Chondrocyte (in vitro differentiated cells): ENCODE measurements around the gene CDK19. TPM values are rescaled to one million over a fixed set of nuclear protein-coding genes. Genes with fewer than 3 reads are reported as not detected.
"Not testable (repeated sequence)": the region's sequence is repeated elsewhere in the genome, so short reads cannot be mapped to it uniquely, and the experiment has no call there.

Experiments
- DNase-seq: peaks from one replicate; pipeline ENCODE4 v3.0.0; 2021; ENCODE audit warnings: mixed read lengths, low spot score
- H3K27ac Mint-ChIP-seq: one replicate; pipeline ENCODE4 v1.8.0; 2021; ENCODE audit warnings: mild to moderate bottlenecking, moderate library complexity, mixed read lengths; ENCODE audit not compliant: unreplicated experiment
- H3K27me3 Mint-ChIP-seq: 2 replicates; pipeline ENCODE4 v1.8.0; 2021; ENCODE audit warnings: low read depth, mixed read lengths
- H3K36me3 Mint-ChIP-seq: 2 replicates; pipeline ENCODE4 v1.8.0; 2021; ENCODE audit warnings: low read depth, mixed read lengths
- H3K4me1 Mint-ChIP-seq: 2 replicates; pipeline ENCODE4 v1.8.0; 2021; ENCODE audit warnings: low read depth, mild to moderate bottlenecking, mixed read lengths
- H3K4me3 Mint-ChIP-seq: one replicate; pipeline ENCODE4 v1.8.0; 2021; ENCODE audit warnings: mild to moderate bottlenecking, moderate library complexity, mixed read lengths; ENCODE audit not compliant: unreplicated experiment
- H3K9me3 Mint-ChIP-seq: 2 replicates; pipeline ENCODE4 v1.8.0; 2021; ENCODE audit warnings: low read depth, mixed read lengths
- CTCF ChIP-seq: fragments of 200-600 bp; sonication (generic); IDR thresholded peaks from 2 replicates; pipeline ENCODE4 v1.5.0; 2021; ENCODE audit warnings: antibody characterized with exemption, mild to moderate bottlenecking, moderate library complexity
- total RNA-seq: library from RNA; stranded (reverse); gene quantifications from 3 replicates; pipeline ENCODE4 v1.2.1, GENCODE V29; 2021

CDK19 gene
- total RNA-seq, 1 donor from 2014 or later: 21.6 TPM

GRCh38 chr6:110757926-110758325, 57.3 kb downstream of the CDK19 start:
- TF ChIP-seq CTCF: no peak
- Mint-ChIP-seq H3K27ac (no peak overlapping the region), H3K4me1 (peaks cover 6% of the 10 kb centered on the region), H3K9me3 (no peaks in the 10 kb centered on the region), H3K36me3 (no peaks in the 10 kb centered on the region), H3K27me3 (no peaks in the 10 kb centered on the region), H3K4me3 (no peak overlapping the region)
- DNase-seq: no peak

GRCh38 chr6:110756817-110757216, 58.5 kb downstream of the CDK19 start:
- Mint-ChIP-seq H3K27me3 (no peaks in the 10 kb centered on the region), H3K27ac (no peak overlapping the region), H3K4me3 (no peak overlapping the region), H3K9me3 (no peaks in the 10 kb centered on the region), H3K4me1 (peaks cover 6% of the 10 kb centered on the region), H3K36me3 (no peaks in the 10 kb centered on the region)
- no peak for DNase-seq
- no peak for TF ChIP-seq CTCF

- no peak for TF ChIP-seq CTCF
- no peaks in the 10 kb centered on the region for H3K27me3 Mint-ChIP-seq
- peaks cover 6% of the 10 kb centered on the region for H3K4me1 Mint-ChIP-seq
- DNase-seq: no peak
- no peaks in the 10 kb centered on the region for H3K9me3 Mint-ChIP-seq
- no peak overlapping the region for H3K4me3 Mint-ChIP-seq
- no peaks in the 10 kb centered on the region for H3K36me3 Mint-ChIP-seq
- H3K27ac Mint-ChIP-seq: peak overlapping the region; percentile 1
These were observed 59.8 kb downstream of the CDK19 start for GRCh38 chr6:110755411-110755834.

- not testable (repeated sequence) for H3K9me3 Mint-ChIP-seq, H3K27me3 Mint-ChIP-seq, H3K4me1 Mint-ChIP-seq, H3K36me3 Mint-ChIP-seq, H3K4me3 Mint-ChIP-seq, H3K27ac Mint-ChIP-seq, DNase-seq
These were observed 61.2 kb downstream of the CDK19 start for GRCh38 chr6:110753936-110754668.

GRCh38 chr6:110748453-110748852, 66.8 kb downstream of the CDK19 start:
- H3K4me1 Mint-ChIP-seq: peaks cover 3% of the 10 kb centered on the region
- TF ChIP-seq CTCF: no peak

GRCh38 chr6:110746680-110747079, 68.6 kb downstream of the CDK19 start:
- no peak overlapping the region for H3K4me3 Mint-ChIP-seq
- peaks cover 3% of the 10 kb centered on the region for H3K4me1 Mint-ChIP-seq
- H3K9me3 Mint-ChIP-seq: peaks cover 13% of the 10 kb centered on the region
- H3K27ac Mint-ChIP-seq: no peak overlapping the region
- no peaks in the 10 kb centered on the region for H3K27me3 Mint-ChIP-seq
- TF ChIP-seq CTCF: no peak
- no peak for DNase-seq
- H3K36me3 Mint-ChIP-seq: peaks cover 12% of the 10 kb centered on the region

More at GRCh38 chr6:110748453-110748852, 66.8 kb downstream of the CDK19 start:
- no peaks in the 10 kb centered on the region for H3K27me3 Mint-ChIP-seq
- H3K9me3 Mint-ChIP-seq: no peaks in the 10 kb centered on the region
- no peak overlapping the region for H3K27ac Mint-ChIP-seq
- DNase-seq: no peak
- H3K4me3 Mint-ChIP-seq: no peak overlapping the region
- H3K36me3 Mint-ChIP-seq: no peaks in the 10 kb centered on the region
